IMR-90 (cell line): ENCODE measurements around the gene NECAB2. TPM values are rescaled to one million over a fixed set of nuclear protein-coding genes. Genes with fewer than 3 reads are reported as not detected.

Experiments
- ATAC-seq: fragments of 200-7000 bp; cut with Tn5 transposase; 2 replicates; pipeline ENCODE4 v1.9.1; 2020; ENCODE audit warnings: low read depth, mild to moderate bottlenecking, moderate library complexity
- BruUV-seq: library from RNA; stranded (reverse); fragments of 400-500 nt; replicated peaks from 2 replicates; lab custom pipeline; 2021; lab: Mats Ljungman, UMichigan
- CTCF ChIA-PET: fragments of 300-600 bp; formaldehyde crosslinking; extraction: SDS; loops from one replicate; lab custom pipeline; 2021; ENCODE audit warnings: antibody characterized with exemption; lab: Yijun Ruan, JAX
- POLR2A ChIA-PET: fragments of 300-600 bp; sonication (Branson Sonifier 250); formaldehyde crosslinking; loops from one replicate; lab custom pipeline; 2022; ENCODE audit warnings: antibody characterized with exemption; ENCODE audit not compliant: unreplicated experiment; lab: Charles Lee
- DNase-seq: peaks from one replicate; pipeline ENCODE4 v3.0.0; 2013
- H2AFZ ChIP-seq: replicated peaks from 2 replicates; pipeline ENCODE3; 2013; ENCODE audit warnings: low read length, mild to moderate bottlenecking; ENCODE audit not compliant: poor library complexity
- H2AK5ac ChIP-seq: 2 replicates; pipeline ENCODE4 v1.6.1; 2013; ENCODE audit warnings: low read depth, low read length, inconsistent platforms
- H2AK9ac ChIP-seq: replicated peaks from 2 replicates; pipeline ENCODE3; 2013; ENCODE audit warnings: mild to moderate bottlenecking, low read depth, low read length, moderate library complexity; ENCODE audit not compliant: poor library complexity
- H2BK120ac ChIP-seq: 2 replicates; pipeline ENCODE4 v1.6.1; 2013; ENCODE audit warnings: low read depth, low read length, inconsistent platforms
- H2BK15ac ChIP-seq: 3 replicates; pipeline ENCODE4 v1.6.1; 2013; ENCODE audit warnings: low read depth, low read length, inconsistent platforms
- H2BK20ac ChIP-seq: 2 replicates; pipeline ENCODE4 v1.6.1; 2013; ENCODE audit warnings: low read depth, mild to moderate bottlenecking, inconsistent platforms, low read length, moderate library complexity
- H2BK5ac ChIP-seq: 2 replicates; pipeline ENCODE4 v1.6.1; 2013; ENCODE audit warnings: mild to moderate bottlenecking, low read depth, low read length, inconsistent platforms; ENCODE audit not compliant: poor library complexity, severe bottlenecking
- H3K14ac ChIP-seq: replicated peaks from 2 replicates; pipeline ENCODE4 v1.6.1; 2013; ENCODE audit warnings: low read depth, low read length, inconsistent platforms
- H3K18ac ChIP-seq: 2 replicates; pipeline ENCODE4 v1.6.1; 2013; ENCODE audit warnings: low read depth, low read length, control low read depth
- H3K23ac ChIP-seq: 2 replicates; pipeline ENCODE4 v1.6.1; 2013; ENCODE audit warnings: low read depth, low read length, inconsistent platforms
- H3K27ac ChIP-seq: 2 replicates; pipeline ENCODE4 v1.5.1; 2013; ENCODE audit warnings: mild to moderate bottlenecking, control low read depth, low read length; ENCODE audit not compliant: insufficient read depth
- H3K27me3 ChIP-seq: 2 replicates; pipeline ENCODE4 v1.6.1; 2013; ENCODE audit warnings: low read length; ENCODE audit not compliant: control insufficient read depth, insufficient read depth
- H3K36me3 ChIP-seq: 2 replicates; pipeline ENCODE4 v1.6.1; 2013; ENCODE audit warnings: low read length, mixed read lengths; ENCODE audit not compliant: control insufficient read depth, insufficient read depth
- H3K4ac ChIP-seq: 2 replicates; pipeline ENCODE4 v1.6.1; 2013; ENCODE audit warnings: low read depth, low read length, inconsistent platforms
- H3K4me1 ChIP-seq: 2 replicates; pipeline ENCODE4 v1.6.1; 2013; ENCODE audit warnings: low read length, mixed read lengths; ENCODE audit not compliant: control insufficient read depth, insufficient read depth
- H3K4me2 ChIP-seq: 2 replicates; pipeline ENCODE4 v1.6.1; 2013; ENCODE audit warnings: low read depth, mild to moderate bottlenecking, control low read depth, low read length, moderate library complexity
- H3K4me3 ChIP-seq: 2 replicates; pipeline ENCODE4 v1.5.1; 2013; ENCODE audit warnings: low read depth, mild to moderate bottlenecking, control low read depth, low read length, moderate library complexity; ENCODE audit not compliant: insufficient read depth
- H3K56ac ChIP-seq: 2 replicates; pipeline ENCODE4 v1.6.1; 2013; ENCODE audit warnings: low read length, inconsistent platforms; ENCODE audit not compliant: insufficient read depth; ENCODE audit errors: extremely low read depth
- H3K79me1 ChIP-seq, 2 experiments: 2 replicates each; pipeline ENCODE4 v1.6.1; 2013; ENCODE audit warnings: low read length in 2 of 2, inconsistent platforms in 1 of 2, low read depth in 1 of 2
- H3K9ac ChIP-seq: 2 replicates; pipeline ENCODE4 v1.6.1; 2013; ENCODE audit warnings: low read depth, low read length, control low read depth
- H3K9me1 ChIP-seq: 2 replicates; pipeline ENCODE4 v1.6.1; 2013; ENCODE audit warnings: low read length, inconsistent platforms; ENCODE audit not compliant: insufficient read depth
- H3K9me3 ChIP-seq: 2 replicates; pipeline ENCODE4 v1.6.1; 2013; ENCODE audit warnings: low read length; ENCODE audit not compliant: control insufficient read depth, insufficient read depth
- H4K20me1 ChIP-seq: 2 replicates; pipeline ENCODE4 v1.6.1; 2013; ENCODE audit warnings: low read length, inconsistent platforms; ENCODE audit not compliant: insufficient read depth
- H4K5ac ChIP-seq: 2 replicates; pipeline ENCODE4 v1.6.1; 2013; ENCODE audit warnings: mild to moderate bottlenecking, low read depth, low read length, control low read depth
- H4K8ac ChIP-seq, 2 experiments: 2 replicates each; pipeline ENCODE4 v1.6.1; 2013; ENCODE audit warnings: low read depth in 2 of 2, low read length in 2 of 2, control low read depth in 1 of 2, inconsistent platforms in 1 of 2
- H4K91ac ChIP-seq: 2 replicates; pipeline ENCODE4 v1.6.1; 2013; ENCODE audit warnings: low read depth, low read length, inconsistent platforms; ENCODE audit not compliant: insufficient read depth
- BHLHE40 ChIP-seq: fragments of 150-350 bp; IDR thresholded peaks from 2 replicates; pipeline ENCODE4 v1.6.1; 2016; ENCODE audit warnings: mild to moderate bottlenecking, low read depth, low read length
- CEBPB ChIP-seq: IDR thresholded peaks from 2 replicates; pipeline ENCODE4 v1.6.1; 2012; ENCODE audit warnings: low read depth, low read length, improper control_type of control experiment
- CHD1 ChIP-seq: IDR thresholded peaks from 2 replicates; pipeline ENCODE4 v1.6.1; 2012; ENCODE audit warnings: low read depth, low read length, improper control_type of control experiment
- FOS ChIP-seq: fragments of 150-350 bp; IDR thresholded peaks from 2 replicates; pipeline ENCODE4 v1.6.1; 2016; ENCODE audit warnings: low read depth, low read length
- MAFK ChIP-seq: IDR thresholded peaks from 2 replicates; pipeline ENCODE4 v1.6.1; 2012; ENCODE audit warnings: low read depth, low read length, improper control_type of control experiment
- MAZ ChIP-seq: IDR thresholded peaks from 2 replicates; pipeline ENCODE4 v1.6.1; 2012; ENCODE audit warnings: low read depth, mild to moderate bottlenecking, low read length, improper control_type of control experiment, moderate library complexity, borderline replicate concordance
- MXI1 ChIP-seq: IDR thresholded peaks from 2 replicates; pipeline ENCODE4 v1.6.1; 2012; ENCODE audit warnings: low read depth, mild to moderate bottlenecking, low read length, moderate library complexity, borderline replicate concordance
- NFE2L2 ChIP-seq: fragments of 150-350 bp; IDR thresholded peaks from 2 replicates; pipeline ENCODE4 v1.6.1; 2016; ENCODE audit warnings: low read depth, mild to moderate bottlenecking, low read length
- RAD21 ChIP-seq: IDR thresholded peaks from 2 replicates; pipeline ENCODE4 v1.6.1; 2012; ENCODE audit warnings: low read length, improper control_type of control experiment
- RCOR1 ChIP-seq: IDR thresholded peaks from 2 replicates; pipeline ENCODE4 v1.6.1; 2012; ENCODE audit warnings: mild to moderate bottlenecking, low read length, improper control_type of control experiment; ENCODE audit not compliant: insufficient replicate concordance
- SMC3 ChIP-seq: fragments of 150-350 bp; IDR thresholded peaks from 2 replicates; pipeline ENCODE4 v1.6.1; 2016; ENCODE audit warnings: low read depth, mild to moderate bottlenecking, antibody characterized with exemption, low read length, moderate library complexity
- WGBS, 2 experiments: methylation state at CpG; one replicate each; pipeline versions ENCODE4 v1.1.5 to v1.1.7; 2013; ENCODE audit warnings: missing lambda C conversion rate in 2 of 2; ENCODE audit not compliant: insufficient read length in 1 of 2; ENCODE audit errors: extremely low coverage in 2 of 2; 5-methylcytosine and 5-hydroxymethylcytosine counted together
- dilution Hi-C: fragments of 300-500 bp; cut with HindIII; formaldehyde crosslinking; loops from one replicate; pipeline ENCODE4 v1.14.3; 2018; ENCODE audit warnings: low sequenced_read_pairs; ENCODE audit not compliant: unreplicated experiment
- in situ Hi-C: fragments of 300-500 bp; cut with MboI; formaldehyde crosslinking; loops from 3 replicates; pipeline ENCODE4 v1.14.3; 2019; ENCODE audit warnings: low sequenced_read_pairs, inconsistent platforms, mixed read lengths
- intact Hi-C: fragments of 100-400 bp; cut with micrococcal nuclease; formaldehyde crosslinking; loops from 2 replicates; pipeline ENCODE4 v1.10.0; 2022
- polyA plus RNA-seq, 3 experiments: library from polyadenylated mRNA; depleted of rRNA; stranded (reverse); fragments of >200 nt; gene quantifications; 2 replicates each; pipeline ENCODE4 v1.2.3, GENCODE V29; 2012; ENCODE audit warnings: low replicate concordance in 1 of 3
- total RNA-seq: library from RNA; depleted of rRNA; stranded (reverse); fragments of >200 nt; gene quantifications from 2 replicates; pipeline ENCODE4 v1.2.3, GENCODE V29; 2012
- TF ChIP-seq, protein P1 (sequence below): conservative IDR thresholded peaks from 2 replicates; pipeline ENCODE4 v1.5.1; 2012; ENCODE audit warnings: mild to moderate bottlenecking, low read depth, low read length, improper control_type of control experiment
- TF ChIP-seq, protein P2 (sequence below): fragments of 150-350 bp; IDR thresholded peaks from 2 replicates; pipeline ENCODE4 v1.6.1; 2017; ENCODE audit warnings: mild to moderate bottlenecking, antibody characterized with exemption, low read length, low read depth
- TF ChIP-seq, protein P3 (sequence below): fragments of 150-350 bp; IDR thresholded peaks from 2 replicates; pipeline ENCODE4 v1.6.1; 2016; ENCODE audit warnings: low read depth, mild to moderate bottlenecking, low read length, moderate library complexity, borderline replicate concordance

Gene NECAB2
- total and polyA plus RNA-seq, 2 of the 4 experiments (the other 2 are of a cell fraction): 0.27 TPM; not detected in 1

DNA sequence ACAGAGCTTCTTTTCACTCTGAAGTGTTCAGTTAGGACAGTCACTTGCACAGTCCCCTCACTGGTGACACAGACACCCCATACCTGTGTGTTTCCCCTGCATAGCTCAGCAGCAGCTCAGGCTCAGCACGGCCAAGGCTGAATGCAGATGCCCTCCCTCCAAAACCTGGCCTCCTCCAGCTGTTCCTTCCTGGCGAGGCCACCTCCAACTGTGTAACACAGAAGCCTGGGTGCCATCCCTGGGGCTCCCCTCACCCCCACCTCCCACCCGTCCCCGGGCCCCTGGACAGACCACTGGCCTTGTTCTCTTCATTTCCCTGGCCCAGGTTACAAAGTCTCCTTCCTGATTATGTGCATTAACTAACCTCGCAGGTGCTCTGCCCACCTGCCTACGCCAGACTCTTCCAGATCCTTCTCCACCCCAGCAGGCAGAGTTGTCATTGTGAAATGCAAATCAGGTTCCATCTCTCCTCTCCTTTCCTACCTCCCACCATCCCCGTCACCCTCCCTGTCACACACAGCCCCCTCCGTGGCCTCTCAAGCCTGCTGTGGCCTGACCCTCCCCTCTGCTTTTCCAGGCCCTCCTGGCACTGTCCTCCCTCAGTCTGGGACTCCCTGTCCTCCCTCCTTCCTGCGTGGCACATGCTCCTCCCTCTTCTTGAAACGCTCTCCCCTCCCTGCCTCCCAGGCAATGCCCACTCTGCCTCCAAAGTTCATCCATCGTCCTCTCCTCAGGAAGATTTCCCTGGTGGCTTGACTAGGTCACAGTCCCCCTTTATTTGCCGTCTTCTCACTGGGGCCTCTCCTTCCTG, 42.7 kb upstream of the NECAB2 start:
- Histone ChIP-seq H2AFZ (peak overlapping the region; percentile 21), H3K79me1 (no peaks in the 10 kb centered on the region), H3K18ac (no peak overlapping the region), H2BK120ac (no peak overlapping the region), H3K4ac (no peak overlapping the region), H3K56ac (no peak overlapping the region), H3K36me3 (no peaks in the 10 kb centered on the region), H2AK5ac (no peak overlapping the region), H3K9ac (no peak overlapping the region), H3K9me3 (no peaks in the 10 kb centered on the region), H2AK9ac (no peak overlapping the region), H3K4me2 (no peak overlapping the region), H3K4me3 (no peak overlapping the region), H3K27ac (no peak overlapping the region), H3K27me3 (no peaks in the 10 kb centered on the region), H4K8ac (no peak overlapping the region), H3K9me1 (no peaks in the 10 kb centered on the region), H4K5ac (no peak overlapping the region), H4K91ac (no peak overlapping the region), H2BK15ac (no peak overlapping the region), H2BK20ac (no peak overlapping the region), H3K23ac (no peak overlapping the region), H4K20me1 (no peaks in the 10 kb centered on the region), H3K4me1 (peaks cover 5% of the 10 kb centered on the region), H3K14ac (no peak overlapping the region), H2BK5ac (no peak overlapping the region)
- DNase-seq (no peak), ATAC-seq (no peak)
- dilution Hi-C loops (no loop called here), intact Hi-C loops (no loop called here), in situ Hi-C loops (no loop called here)
- BruUV-seq: no TSS peak
- POLR2A ChIA-PET: interaction anchor here (0.5 kb wide), 1 partner anchor 16 kb away, joined by 3 read pairs; no protein-coding TSS in a partner anchor
- CTCF ChIA-PET: interaction anchor here (1.0 kb wide), 1 partner anchor 18 kb away, joined by 3 read pairs; no protein-coding TSS in a partner anchor
- 73% methylated on average over 11 of the region's 12 CpGs; no CpG with 5 or more reads in 1 of the 2 experiments for WGBS, 2 experiments
- TF ChIP-seq NFE2L2 (no peak), MAZ (no peak), MXI1 (no peak), RCOR1 (no peak), BHLHE40 (no peak), CEBPB (no peak), SMC3 (no peak), CHD1 (no peak), RAD21 (no peak), FOS (no peak), MAFK (no peak)
- TF ChIP-seq, protein P1, sequence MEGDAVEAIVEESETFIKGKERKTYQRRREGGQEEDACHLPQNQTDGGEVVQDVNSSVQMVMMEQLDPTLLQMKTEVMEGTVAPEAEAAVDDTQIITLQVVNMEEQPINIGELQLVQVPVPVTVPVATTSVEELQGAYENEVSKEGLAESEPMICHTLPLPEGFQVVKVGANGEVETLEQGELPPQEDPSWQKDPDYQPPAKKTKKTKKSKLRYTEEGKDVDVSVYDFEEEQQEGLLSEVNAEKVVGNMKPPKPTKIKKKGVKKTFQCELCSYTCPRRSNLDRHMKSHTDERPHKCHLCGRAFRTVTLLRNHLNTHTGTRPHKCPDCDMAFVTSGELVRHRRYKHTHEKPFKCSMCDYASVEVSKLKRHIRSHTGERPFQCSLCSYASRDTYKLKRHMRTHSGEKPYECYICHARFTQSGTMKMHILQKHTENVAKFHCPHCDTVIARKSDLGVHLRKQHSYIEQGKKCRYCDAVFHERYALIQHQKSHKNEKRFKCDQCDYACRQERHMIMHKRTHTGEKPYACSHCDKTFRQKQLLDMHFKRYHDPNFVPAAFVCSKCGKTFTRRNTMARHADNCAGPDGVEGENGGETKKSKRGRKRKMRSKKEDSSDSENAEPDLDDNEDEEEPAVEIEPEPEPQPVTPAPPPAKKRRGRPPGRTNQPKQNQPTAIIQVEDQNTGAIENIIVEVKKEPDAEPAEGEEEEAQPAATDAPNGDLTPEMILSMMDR: no peak
- TF ChIP-seq, protein P2, sequence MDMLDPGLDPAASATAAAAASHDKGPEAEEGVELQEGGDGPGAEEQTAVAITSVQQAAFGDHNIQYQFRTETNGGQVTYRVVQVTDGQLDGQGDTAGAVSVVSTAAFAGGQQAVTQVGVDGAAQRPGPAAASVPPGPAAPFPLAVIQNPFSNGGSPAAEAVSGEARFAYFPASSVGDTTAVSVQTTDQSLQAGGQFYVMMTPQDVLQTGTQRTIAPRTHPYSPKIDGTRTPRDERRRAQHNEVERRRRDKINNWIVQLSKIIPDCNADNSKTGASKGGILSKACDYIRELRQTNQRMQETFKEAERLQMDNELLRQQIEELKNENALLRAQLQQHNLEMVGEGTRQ: no peak
- TF ChIP-seq, protein P3, sequence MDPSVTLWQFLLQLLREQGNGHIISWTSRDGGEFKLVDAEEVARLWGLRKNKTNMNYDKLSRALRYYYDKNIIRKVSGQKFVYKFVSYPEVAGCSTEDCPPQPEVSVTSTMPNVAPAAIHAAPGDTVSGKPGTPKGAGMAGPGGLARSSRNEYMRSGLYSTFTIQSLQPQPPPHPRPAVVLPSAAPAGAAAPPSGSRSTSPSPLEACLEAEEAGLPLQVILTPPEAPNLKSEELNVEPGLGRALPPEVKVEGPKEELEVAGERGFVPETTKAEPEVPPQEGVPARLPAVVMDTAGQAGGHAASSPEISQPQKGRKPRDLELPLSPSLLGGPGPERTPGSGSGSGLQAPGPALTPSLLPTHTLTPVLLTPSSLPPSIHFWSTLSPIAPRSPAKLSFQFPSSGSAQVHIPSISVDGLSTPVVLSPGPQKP: no peak
